ENCODE data around the gene ADNP.

ADNP gene

DNA sequence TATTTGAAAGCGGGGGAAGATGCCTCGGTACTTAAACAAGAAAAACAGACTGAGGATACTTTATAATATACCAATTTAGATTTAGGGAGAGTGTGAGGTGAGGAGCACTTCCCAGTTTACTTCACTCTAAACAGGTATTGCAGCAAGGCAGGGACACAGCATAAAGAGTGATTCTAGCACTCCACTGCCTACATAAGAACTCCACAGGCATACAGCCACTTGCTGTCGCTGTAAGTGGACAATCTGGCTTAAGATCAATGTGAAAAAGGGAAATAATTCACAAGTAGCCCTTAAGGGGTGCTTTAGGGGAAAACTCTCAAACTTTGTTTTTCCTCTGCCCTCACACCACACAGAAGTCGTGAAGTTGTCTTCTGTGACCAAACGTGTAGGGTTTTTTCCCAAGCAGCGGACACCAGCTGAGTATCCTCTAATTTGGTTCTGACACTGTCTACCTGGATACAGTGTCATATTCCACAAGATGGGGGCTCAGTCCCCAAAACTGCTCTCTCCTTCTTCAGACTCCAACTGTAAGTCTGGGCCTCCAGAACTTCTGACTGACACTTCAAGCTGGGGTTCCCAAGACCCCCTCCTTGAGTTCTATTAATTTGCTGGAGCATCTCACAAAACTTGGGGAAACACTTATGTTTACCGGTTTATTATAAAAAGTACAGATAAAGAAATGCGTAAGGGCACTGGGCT is 9.3 kb downstream of the ADNP start:
- no peak overlapping the region for H3K27ac ChIP-seq
- TF ChIP-seq ZFX (IDR thresholded peaks at IDR 0.05) (no peak), CTCF (conservative IDR thresholded peaks at IDR 0.05) (no peak)

- TF ChIP-seq CTCF (conservative IDR thresholded peaks at IDR 0.05) (no peak), ZFX (IDR thresholded peaks at IDR 0.05) (no peak)
- H3K27ac ChIP-seq: no peak overlapping the region
Observed at GRCh38 chr20:50920997-50921396, 10.2 kb downstream of the ADNP start.

GRCh38 chr20:50919567-50919966 is 11.7 kb downstream of the ADNP start:
- no peak for TF ChIP-seq CTCF (conservative IDR thresholded peaks at IDR 0.05)
- TF ChIP-seq ZFX (IDR thresholded peaks at IDR 0.05): no peak

GRCh38 chr20:50918403-50918802 is 12.8 kb downstream of the ADNP start:
- TF ChIP-seq CTCF (conservative IDR thresholded peaks at IDR 0.05): no peak
- no peak for TF ChIP-seq ZFX (IDR thresholded peaks at IDR 0.05)
- no peak overlapping the region for H3K27ac ChIP-seq

More at GRCh38 chr20:50919567-50919966, 11.7 kb downstream of the ADNP start:
- H3K27ac ChIP-seq: no peak overlapping the region

GRCh38 chr20:50916934-50917333 is 14.3 kb downstream of the ADNP start:
- no peak overlapping the region for H3K27ac ChIP-seq
- TF ChIP-seq ZFX (IDR thresholded peaks at IDR 0.05) (no peak), CTCF (conservative IDR thresholded peaks at IDR 0.05) (no peak)

GRCh38 chr20:50916257-50916656 is 15.0 kb downstream of the ADNP start:
- H3K27ac ChIP-seq: no peak overlapping the region
- TF ChIP-seq CTCF (conservative IDR thresholded peaks at IDR 0.05) (no peak), ZFX (IDR thresholded peaks at IDR 0.05) (no peak)

DNA sequence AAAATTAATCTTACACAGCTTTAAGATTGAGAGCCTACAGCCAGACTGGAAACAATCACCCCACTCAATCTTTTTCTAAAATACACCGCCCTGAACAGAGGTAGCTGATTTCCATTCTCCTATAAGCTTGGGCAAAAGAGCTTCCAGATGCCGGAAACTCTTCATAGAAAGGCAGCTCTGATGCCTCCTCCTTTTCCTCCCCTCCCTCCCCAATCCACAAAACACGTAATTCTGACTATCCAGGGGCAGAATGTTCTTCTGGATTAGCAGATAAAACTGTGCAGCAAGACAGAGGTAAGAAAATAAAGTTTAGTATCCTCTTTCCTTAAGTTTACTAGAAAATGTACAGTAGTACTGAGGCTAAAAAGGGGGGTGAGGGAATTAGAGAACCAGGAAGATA is 15.8 kb downstream of the ADNP start:
- TF ChIP-seq CTCF (conservative IDR thresholded peaks at IDR 0.05) (no peak), ZFX (IDR thresholded peaks at IDR 0.05) (no peak)
- H3K27ac ChIP-seq: no peak overlapping the region

All from C4-2B (cell line).